Large intestine (tissue), 3 donors: Measurements from ENCODE around the gene DNAJC5. TPM values are rescaled to one million over a fixed set of nuclear protein-coding genes. Genes with fewer than 3 reads are reported as not detected.

Source experiments
- DNase-seq, 2 donors: peaks; one replicate each; pipeline versions ENCODE4 v3.0.0 to v3.0.0-alpha.2; 2013
- H3K27ac ChIP-seq: one replicate; pipeline ENCODE4 v1.5.1; 2013; ENCODE audit warnings: low read length
- H3K27me3 ChIP-seq: 2 replicates; pipeline ENCODE4 v1.6.1; 2013; ENCODE audit warnings: low read length; ENCODE audit not compliant: control insufficient read depth, insufficient read depth
- H3K36me3 ChIP-seq: 2 replicates; pipeline ENCODE4 v1.6.1; 2013; ENCODE audit warnings: low read length; ENCODE audit not compliant: control insufficient read depth, insufficient read depth
- H3K4me1 ChIP-seq: one replicate; pipeline ENCODE4 v1.6.1; 2013; ENCODE audit warnings: low read length; ENCODE audit not compliant: control insufficient read depth, insufficient read depth
- H3K4me3 ChIP-seq: one replicate; pipeline ENCODE4 v1.5.1; 2013; ENCODE audit warnings: low read length
- H3K9me3 ChIP-seq: one replicate; pipeline ENCODE4 v1.6.1; 2013; ENCODE audit warnings: mild to moderate bottlenecking, low read depth, low read length, moderate library complexity; ENCODE audit not compliant: control insufficient read depth
- WGBS: methylation state at CpG from one replicate; pipeline ENCODE4 v1.1.5; 2013; ENCODE audit warnings: low lambda C conversion rate; ENCODE audit not compliant: insufficient coverage; 5-methylcytosine and 5-hydroxymethylcytosine counted together
- polyA plus RNA-seq: library from polyadenylated mRNA; unstranded; fragments of 120-200 nt; gene quantifications from one replicate; pipeline ENCODE4 v1.2.1, GENCODE V29; 2013

The DNAJC5 gene
- polyA plus RNA-seq, 1 donor = 21.9 TPM

GRCh38 chr20:63978319-63979228, 83.6 kb downstream of the DNAJC5 start:
- Histone ChIP-seq H3K4me3 (peak overlapping the region; percentile 80), H3K36me3 (peaks cover 10% of the 10 kb centered on the region), H3K9me3 (peaks cover 3% of the 10 kb centered on the region), H3K27me3 (peaks cover 4% of the 10 kb centered on the region), H3K27ac (peak overlapping the region; percentile 21), H3K4me1 (peaks cover 25% of the 10 kb centered on the region)
- peak; percentile 62 to 80 for DNase-seq
- WGBS = no CpG with 5 or more reads among the region's 52 CpGs

GRCh38 chr20:63979229-63979556, 84.3 kb downstream of the DNAJC5 start:
- WGBS = no CpG with 5 or more reads among the region's 47 CpGs
- Histone ChIP-seq H3K4me1 (peaks cover 24% of the 10 kb centered on the region), H3K27ac (peak overlapping the region; percentile 21), H3K9me3 (peaks cover 3% of the 10 kb centered on the region), H3K36me3 (peaks cover 13% of the 10 kb centered on the region), H3K4me3 (peak overlapping the region; percentile 80), H3K27me3 (peaks cover 4% of the 10 kb centered on the region)
- DNase-seq = no peak

- peak in 1 of 2 donors; percentile 54 for DNase-seq
Measured at GRCh38 chr20:63979557-63980316, 84.8 kb downstream of the DNAJC5 start, which contains the start of gene SAMD10. Gene SAMD10, minus strand, starts transcription at chr20:63979642. Its CDS starts 175 bp downstream, at chr20:63979467.

GRCh38 chr20:63980317-63980805, 85.4 kb downstream of the DNAJC5 start:
- H3K4me1 ChIP-seq = peaks cover 24% of the 10 kb centered on the region
- WGBS = no CpG with 5 or more reads among the region's 15 CpGs

More at GRCh38 chr20:63979557-63980316, 84.8 kb downstream of the DNAJC5 start, which contains the start of gene SAMD10:
- Histone ChIP-seq H3K27me3 (peaks cover 4% of the 10 kb centered on the region), H3K9me3 (peaks cover 3% of the 10 kb centered on the region), H3K27ac (peak within 1 kb of the TSS; percentile 66), H3K4me1 (peaks cover 24% of the 10 kb centered on the region), H3K36me3 (peaks cover 19% of the 10 kb centered on the region), H3K4me3 (peak within 1 kb of the TSS; percentile 80)
- no CpG with 5 or more reads among the region's 52 CpGs for WGBS

GRCh38 chr20:63980806-63981728, 86.1 kb downstream of the DNAJC5 start, which contains the start of gene PRPF6:
Gene PRPF6, plus strand, starts transcription at chr20:63981132. Its CDS starts 114 bp downstream, at chr20:63981246.
- H3K4me1 ChIP-seq = peaks cover 24% of the 10 kb centered on the region
- no CpG with 5 or more reads among the region's 75 CpGs for WGBS
- peak within 1 kb of the TSS; percentile 72 for H3K4me3 ChIP-seq
- peaks cover 3% of the 10 kb centered on the region for H3K9me3 ChIP-seq
- peak; percentile 96 for DNase-seq
- H3K36me3 ChIP-seq = peaks cover 29% of the 10 kb centered on the region
- H3K27ac ChIP-seq = peak within 1 kb of the TSS; percentile 66
- H3K27me3 ChIP-seq = peaks cover 4% of the 10 kb centered on the region

More at GRCh38 chr20:63980317-63980805, 85.4 kb downstream of the DNAJC5 start:
- no peak for DNase-seq
- peaks cover 25% of the 10 kb centered on the region for H3K36me3 ChIP-seq
- peaks cover 4% of the 10 kb centered on the region for H3K27me3 ChIP-seq
- H3K27ac ChIP-seq = peak overlapping the region; percentile 66
- H3K4me3 ChIP-seq = peak overlapping the region; percentile 72
- H3K9me3 ChIP-seq = peaks cover 3% of the 10 kb centered on the region

GRCh38 chr20:63982937-63983336, 88.0 kb downstream of the DNAJC5 start:
- no peak overlapping the region for H3K27ac ChIP-seq
- no CpG with 5 or more reads among the region's 14 CpGs for WGBS
- H3K9me3 ChIP-seq = peaks cover 3% of the 10 kb centered on the region
- no peak overlapping the region for H3K4me3 ChIP-seq
- DNase-seq = no peak
- H3K36me3 ChIP-seq = peaks cover 37% of the 10 kb centered on the region
- H3K4me1 ChIP-seq = peaks cover 24% of the 10 kb centered on the region
- peaks cover 3% of the 10 kb centered on the region for H3K27me3 ChIP-seq

Other genes starting within 250 kb of the DNAJC5 start
- gene STMN3, start 241.7 kb upstream of the DNAJC5 start, polyA plus RNA-seq = 23.1 TPM
- gene RTEL1, start 236.8 kb upstream of the DNAJC5 start, polyA plus RNA-seq = 12.2 TPM
- gene TNFRSF6B, start 198.5 kb upstream of the DNAJC5 start, polyA plus RNA-seq = 1.9 TPM
- gene ARFRP1, start 187.2 kb upstream of the DNAJC5 start, polyA plus RNA-seq = 22.2 TPM
- gene ZGPAT, start 187.1 kb upstream of the DNAJC5 start, polyA plus RNA-seq = 20.1 TPM
- gene LIME1, start 158.5 kb upstream of the DNAJC5 start, polyA plus RNA-seq = 7.5 TPM
- 61.5 TPM for gene SLC2A4RG, start 155.3 kb upstream of the DNAJC5 start, polyA plus RNA-seq
- 4.1 TPM for gene ZBTB46, start 63.9 kb upstream of the DNAJC5 start, polyA plus RNA-seq
- not detected for gene ABHD16B, start 33.6 kb upstream of the DNAJC5 start, polyA plus RNA-seq
- 63.6 TPM for gene TPD52L2, start 29.9 kb upstream of the DNAJC5 start, polyA plus RNA-seq
- 54.2 TPM for gene UCKL1, start 61.3 kb downstream of the DNAJC5 start, polyA plus RNA-seq
- 8.1 TPM for gene ZNF512B, start 74.8 kb downstream of the DNAJC5 start, polyA plus RNA-seq
- gene SAMD10, start 84.5 kb downstream of the DNAJC5 start, polyA plus RNA-seq = 5.0 TPM
- 59.7 TPM for gene PRPF6, start 86.0 kb downstream of the DNAJC5 start, polyA plus RNA-seq
- 1.2 TPM for gene C20orf204, start 141.1 kb downstream of the DNAJC5 start, polyA plus RNA-seq
- gene SOX18, start 154.5 kb downstream of the DNAJC5 start, polyA plus RNA-seq = 5.3 TPM
- gene TCEA2, start 168.1 kb downstream of the DNAJC5 start, polyA plus RNA-seq = 32.6 TPM
- gene RGS19, start 184.4 kb downstream of the DNAJC5 start, polyA plus RNA-seq = 5.9 TPM
- 0.81 TPM for gene OPRL1, start 185.0 kb downstream of the DNAJC5 start, polyA plus RNA-seq
- 0.19 TPM for gene LKAAEAR1, start 189.3 kb downstream of the DNAJC5 start, polyA plus RNA-seq
- not detected for gene NPBWR2, start 212.4 kb downstream of the DNAJC5 start, polyA plus RNA-seq